HL-60/S4 treated with retinoic acid at 250 ng/mL for 4 days and 3 days (cell line): ENCODE results near the gene MED26.
"Not testable (repeated sequence)": the region's sequence is repeated elsewhere in the genome, so short reads cannot be mapped to it uniquely, and the experiment has no call there.

Experiments
- in situ Hi-C: fragments of 300-500 bp; cut with MboI; formaldehyde crosslinking; loops from 2 replicates; pipeline ENCODE4 v1.7.0; 2022; ENCODE audit warnings: low sequenced_read_pairs

Gene MED26, protein sequence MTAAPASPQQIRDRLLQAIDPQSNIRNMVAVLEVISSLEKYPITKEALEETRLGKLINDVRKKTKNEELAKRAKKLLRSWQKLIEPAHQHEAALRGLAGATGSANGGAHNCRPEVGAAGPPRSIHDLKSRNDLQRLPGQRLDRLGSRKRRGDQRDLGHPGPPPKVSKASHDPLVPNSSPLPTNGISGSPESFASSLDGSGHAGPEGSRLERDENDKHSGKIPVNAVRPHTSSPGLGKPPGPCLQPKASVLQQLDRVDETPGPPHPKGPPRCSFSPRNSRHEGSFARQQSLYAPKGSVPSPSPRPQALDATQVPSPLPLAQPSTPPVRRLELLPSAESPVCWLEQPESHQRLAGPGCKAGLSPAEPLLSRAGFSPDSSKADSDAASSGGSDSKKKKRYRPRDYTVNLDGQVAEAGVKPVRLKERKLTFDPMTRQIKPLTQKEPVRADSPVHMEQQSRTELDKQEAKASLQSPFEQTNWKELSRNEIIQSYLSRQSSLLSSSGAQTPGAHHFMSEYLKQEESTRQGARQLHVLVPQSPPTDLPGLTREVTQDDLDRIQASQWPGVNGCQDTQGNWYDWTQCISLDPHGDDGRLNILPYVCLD

DNA sequence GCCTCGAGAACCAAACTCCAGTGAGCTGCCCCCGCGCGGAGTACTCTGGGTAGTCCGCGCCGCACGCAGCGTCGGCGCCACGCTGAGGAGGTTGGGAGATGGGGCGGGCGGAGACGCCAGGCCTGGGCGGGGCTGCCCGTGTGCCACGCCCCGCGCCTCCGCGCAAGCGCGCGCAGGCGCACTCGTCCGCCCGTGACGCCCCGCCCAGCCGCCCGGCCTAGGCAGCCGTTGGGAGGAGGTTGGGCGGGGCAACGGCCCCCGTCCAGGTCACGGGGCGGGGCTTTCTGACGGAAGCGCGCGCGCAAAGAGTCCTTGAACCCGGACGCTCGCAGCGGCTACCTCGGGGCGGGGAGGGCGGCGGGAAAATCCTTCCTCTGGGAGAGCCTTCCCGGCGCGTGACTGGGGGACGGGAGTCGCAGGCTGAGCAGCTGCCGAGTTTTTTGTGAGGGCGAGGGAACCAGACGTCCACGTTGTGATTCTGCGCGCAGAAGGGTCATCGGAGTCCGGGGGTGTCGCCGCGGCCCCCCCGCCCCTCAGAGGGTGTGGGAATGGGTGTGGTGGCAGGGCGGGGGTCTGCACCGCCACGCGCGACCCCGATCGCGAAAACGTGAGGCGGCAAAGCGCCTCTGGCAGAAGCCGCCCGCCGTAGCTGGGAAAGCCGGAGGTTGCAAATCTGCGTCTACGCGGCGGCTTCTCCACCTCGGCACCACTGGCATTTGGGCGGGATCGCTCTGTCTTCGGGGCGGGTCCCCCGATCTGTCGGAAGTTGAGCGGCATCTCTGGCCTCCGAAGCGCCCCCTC, at the start of gene MED26:
MED26 (minus strand) TSS at position 22 of the 801 bp plus-strand sequence. CDS start 261 bp downstream, outside the sequence.
- in situ Hi-C loops: no loop called here

DNA sequence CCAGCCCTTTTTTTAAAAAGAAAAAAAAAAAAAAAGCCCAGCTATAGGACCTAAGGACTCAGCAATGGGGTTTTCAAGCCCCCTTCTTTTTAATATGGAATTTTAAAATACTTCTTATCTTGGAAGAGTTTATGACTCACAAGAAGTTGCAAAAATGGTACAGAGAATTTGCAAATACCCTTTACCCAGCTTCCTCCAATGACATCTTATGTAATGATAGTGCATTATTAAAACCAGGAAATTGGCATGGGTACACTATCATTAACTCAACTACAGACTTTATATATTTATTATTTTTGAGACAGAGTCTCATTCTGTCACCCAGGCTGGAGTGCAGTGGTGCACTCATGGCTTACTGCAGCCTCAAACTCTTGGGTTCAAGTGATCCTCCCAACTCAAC, 49.1 kb upstream of the MED26 start:
- in situ Hi-C loops: no loop called here

DNA sequence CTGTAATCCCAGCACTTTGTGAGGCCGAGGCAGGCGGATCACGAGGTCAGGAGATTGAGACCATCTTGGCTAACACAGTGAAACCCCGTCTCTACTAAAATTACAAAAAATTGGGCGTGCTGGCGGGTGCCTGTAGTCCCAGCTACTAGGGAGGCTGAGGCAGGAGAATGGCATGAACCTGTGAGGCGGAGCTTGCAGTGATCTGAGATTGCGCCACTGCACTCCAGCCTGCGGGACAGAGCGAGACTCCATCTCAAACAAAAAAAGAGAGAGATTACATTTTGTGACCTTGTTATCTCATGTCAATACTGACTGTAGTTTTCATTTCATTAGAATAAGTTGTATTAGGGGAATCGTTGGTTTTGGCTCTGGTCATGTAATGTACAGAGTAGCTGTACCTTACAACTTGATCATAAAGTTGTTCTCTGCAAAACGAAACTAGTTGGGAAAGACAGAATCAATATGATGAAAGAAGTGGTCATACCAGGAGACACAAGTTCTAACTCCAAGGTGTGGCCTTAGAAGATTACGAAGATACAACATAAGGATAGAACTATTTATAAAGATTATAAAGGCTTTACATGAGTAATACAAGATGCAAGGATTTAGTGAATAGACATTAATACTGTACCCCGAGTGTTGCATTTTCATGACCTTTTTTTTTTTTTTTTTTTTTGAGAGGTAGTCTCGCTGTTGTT, 48.2 kb upstream of the MED26 start:
- in situ Hi-C loops: no loop called here

DNA sequence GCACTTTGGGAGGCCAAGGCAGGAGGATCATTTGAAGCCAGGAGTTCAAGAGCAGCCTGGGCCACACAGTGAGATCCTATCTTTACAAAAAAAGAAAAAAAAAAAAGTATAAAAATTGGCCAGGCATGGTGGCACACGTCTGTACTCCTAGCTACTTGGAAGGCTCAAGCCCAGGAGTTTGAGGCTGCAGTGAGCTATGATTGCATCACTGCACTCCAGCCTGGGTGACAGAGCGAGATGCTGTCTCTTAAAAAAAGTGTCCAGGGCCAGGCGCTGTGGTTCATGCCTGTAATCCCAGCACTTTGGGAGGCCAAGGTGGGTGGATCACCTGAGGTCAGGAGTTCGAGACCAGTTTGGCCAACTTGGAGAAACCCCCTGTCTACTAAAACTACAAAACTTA, 45.8 kb upstream of the MED26 start:
- in situ Hi-C loops: not testable (repeated sequence)

DNA sequence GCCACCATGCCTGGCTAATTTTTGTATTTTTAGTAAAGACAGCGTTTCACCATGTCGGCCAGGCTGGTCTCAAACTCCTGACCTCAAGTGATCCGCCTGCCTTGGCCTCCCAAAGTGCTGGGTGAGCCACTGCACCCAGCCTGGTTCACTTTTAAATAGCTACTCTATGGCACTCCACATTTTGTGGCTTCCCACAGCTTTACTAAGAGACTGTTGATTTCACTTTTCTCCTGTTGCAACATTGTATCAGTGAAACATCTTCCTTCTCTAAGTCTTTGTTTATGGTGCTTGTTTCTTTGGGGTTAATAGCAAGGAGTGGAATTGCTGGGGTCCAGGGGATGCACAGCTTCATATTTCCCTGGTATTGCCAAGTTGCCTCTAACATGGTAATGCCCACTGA, 45.2 kb upstream of the MED26 start:
- in situ Hi-C loops: no loop called here

DNA sequence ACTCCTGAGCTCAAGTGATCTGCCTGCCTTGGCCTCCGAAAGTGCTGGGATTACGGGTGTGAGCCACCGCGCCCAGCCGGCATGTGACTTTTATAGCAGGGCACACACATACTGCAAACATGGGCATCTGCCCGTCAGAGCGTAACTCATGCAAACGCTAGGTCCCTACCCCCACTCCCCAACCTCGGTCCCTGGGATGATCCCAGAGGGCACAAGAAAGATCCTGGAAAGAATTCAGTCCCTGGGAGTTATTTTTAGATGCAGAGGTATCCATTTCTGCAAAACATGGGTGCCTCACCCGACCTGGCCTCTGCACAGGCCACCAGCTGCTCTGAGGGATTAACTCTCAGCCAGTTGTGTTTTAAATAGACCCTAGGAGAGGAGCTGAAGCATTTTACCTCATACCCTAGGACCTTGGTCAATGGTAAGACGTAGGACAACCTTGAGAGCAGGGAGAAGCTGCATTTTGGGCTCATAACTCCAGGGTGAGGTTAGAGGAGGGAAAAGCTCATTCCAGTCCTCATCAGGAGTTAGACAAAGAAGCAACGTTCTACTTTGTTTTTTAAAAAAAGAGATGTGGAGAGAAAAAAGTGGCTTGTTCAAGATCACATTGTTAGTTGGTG, 43.8 kb upstream of the MED26 start:
- in situ Hi-C loops: no loop called here

DNA sequence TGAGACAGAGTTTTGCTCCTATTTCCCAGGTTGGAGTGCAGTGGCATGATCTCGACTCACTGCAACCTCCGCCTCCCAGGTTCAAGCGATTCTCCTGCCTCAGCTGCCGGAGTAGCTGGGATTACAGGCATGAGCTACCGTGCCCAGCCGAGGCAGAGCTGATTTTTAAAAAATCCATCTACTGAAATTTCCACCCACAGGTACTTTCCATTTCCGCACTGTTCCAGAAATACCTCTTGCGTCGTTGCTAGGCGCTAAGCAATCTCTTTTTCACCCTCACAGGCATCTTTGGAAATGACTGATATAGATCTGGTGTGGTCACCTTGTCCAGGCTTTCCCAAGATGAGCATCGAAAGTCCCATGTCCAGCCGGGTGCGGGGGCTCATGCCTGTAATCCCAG, 42.3 kb upstream of the MED26 start:
- in situ Hi-C loops: no loop called here

DNA sequence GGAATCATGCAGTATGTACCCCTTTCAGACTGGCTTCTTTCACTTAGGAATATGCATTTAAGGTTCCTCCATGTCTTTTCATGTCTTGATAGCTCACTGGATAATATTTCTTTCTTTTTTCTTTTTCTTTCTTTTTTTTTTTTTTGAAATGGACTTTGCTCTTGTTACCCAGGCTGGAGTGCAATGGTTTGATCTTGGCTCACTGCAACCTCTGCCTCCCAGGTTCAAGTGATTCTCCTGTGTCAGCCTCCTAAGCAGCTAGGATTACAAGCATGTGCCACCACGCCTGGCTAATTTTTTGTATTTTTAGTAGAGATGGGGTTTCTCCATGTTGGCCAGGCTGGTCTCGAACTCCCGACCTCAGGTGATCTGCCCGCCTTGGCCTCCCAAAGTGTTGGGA, 40.7 kb upstream of the MED26 start:
- in situ Hi-C loops: not testable (repeated sequence)

DNA sequence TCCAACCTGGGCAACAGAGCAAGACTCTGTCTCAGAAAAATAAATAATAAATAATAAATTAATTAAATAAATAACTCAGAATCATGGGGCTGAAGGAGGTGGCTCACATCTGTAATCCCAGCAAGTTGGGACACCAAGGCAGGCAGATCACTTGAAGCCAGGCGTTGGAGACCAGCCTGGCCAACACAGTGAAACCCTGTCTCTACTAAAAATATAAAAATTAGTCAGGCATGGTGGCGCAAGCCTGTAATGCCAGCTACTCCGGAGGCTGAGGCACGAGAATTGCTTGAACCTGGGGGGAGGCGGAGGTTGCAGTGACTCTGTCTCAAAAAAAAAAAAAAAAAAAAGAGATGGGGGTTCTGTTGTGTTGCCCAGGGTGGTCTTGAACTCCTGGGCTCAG, 40.2 kb upstream of the MED26 start:
- in situ Hi-C loops: no loop called here

DNA sequence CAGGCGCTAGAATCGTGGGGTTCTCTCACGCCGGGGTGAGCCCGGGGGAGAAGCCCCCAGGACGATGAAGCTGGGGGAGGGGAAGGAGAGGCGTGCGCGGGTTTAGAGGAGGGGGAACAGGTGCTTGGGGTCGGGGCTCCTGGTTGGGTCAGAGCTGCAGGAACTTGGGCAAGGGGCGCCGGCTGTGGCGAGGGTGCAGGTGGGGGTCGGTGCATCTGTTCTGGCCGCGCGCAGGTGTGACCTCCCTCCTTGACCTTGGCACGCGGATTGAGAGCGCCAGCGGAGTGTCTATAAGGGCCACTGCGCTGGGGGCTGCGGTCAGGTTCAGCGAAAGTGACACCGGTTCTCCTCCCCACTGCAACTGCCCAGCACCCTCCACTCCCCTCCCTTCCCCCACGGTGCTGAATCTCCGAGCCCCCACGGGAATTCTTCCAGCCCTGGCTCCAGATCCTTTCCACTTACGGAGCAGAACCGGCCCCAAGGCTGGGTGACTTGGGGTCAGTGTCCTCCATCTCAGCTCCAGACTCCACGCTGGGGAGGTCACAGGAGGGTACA, 33.6 kb upstream of the MED26 start:
- in situ Hi-C loops: no loop called here

DNA sequence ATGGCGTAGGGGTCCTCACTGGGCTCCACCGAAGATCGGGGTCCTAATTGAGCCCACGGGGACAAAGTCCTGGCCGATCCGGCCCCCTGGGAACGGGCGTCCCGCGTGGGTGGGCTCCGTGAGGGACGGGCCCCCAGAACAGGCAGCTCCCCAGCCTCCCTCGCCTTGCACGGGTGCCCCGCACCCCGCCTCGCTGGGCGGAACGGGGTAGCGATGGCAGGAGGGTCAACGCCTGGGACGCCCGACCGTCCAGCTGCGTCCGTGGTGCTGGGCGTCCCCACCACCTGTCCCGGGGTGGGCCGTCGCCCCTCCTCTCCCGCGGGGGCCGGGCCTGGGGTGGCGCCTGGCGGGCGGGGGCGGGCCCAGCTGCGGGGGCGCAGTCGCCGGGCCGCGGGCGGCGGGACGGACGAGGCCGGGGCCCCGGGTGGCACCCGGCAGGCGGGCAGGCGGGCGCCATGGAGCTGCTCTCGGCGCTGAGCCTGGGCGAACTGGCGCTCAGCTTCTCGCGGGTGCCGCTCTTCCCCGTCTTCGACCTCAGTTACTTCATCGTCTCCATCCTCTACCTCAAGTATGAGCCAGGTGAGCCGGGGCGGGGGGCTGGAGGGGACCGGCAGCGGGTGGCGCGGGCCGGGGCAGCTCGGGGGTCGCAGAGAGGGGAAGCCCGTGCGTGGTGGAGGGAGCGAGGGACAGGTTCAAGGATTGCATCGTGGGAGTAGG, 32.9 kb upstream of the MED26 start, which contains the start of gene TMEM38A:
TMEM38A (plus strand) TSS at position 377 of the 717 bp plus-strand sequence; CDS start at position 456, 79 bp downstream.
- in situ Hi-C loops: no loop called here

DNA sequence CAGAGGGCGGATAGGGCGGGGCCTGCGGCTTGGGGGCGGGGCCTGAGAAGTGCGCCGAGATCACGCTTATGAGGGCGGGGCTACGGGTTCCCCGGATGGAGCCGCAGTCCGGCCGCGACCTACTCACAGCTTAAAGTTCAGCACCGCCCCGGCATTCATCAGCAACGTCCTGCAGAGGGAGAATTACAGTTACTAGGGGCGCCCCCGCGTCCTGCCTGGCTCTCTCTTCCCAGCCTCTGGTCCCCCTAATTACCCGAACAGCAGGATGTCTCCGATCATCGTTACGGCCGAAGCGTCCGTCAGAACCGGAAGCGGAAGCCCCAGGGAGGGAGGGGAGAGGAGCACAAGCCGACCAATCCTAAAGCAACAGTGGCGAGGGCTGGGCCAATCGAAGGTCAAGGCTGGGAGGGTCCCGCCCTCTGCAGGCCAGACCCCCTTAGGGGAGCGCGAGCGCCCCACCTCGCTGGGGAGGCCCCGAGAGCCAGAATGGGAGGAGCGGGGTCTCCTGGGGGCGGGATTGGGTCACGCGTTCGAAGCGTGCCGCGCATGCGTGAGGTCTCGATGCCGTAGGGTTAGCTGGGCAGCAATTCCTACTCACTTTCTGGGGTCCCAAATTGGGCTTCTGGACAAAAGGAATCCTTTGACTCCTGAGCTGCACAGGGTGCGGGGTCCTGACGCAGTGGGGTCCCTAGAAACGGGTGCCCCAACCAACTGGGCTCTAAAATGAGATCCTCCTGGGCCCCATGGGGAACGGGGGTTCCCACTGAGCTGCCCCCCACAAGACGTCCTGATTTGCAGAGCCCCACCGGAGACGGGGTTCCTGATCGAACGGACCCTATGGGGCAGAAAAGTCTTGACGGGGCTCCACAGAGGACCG, 32.1 kb upstream of the MED26 start, which contains the start of gene SMIM7:
SMIM7 (minus strand) TSS at position 313 of the 877 bp plus-strand sequence; CDS start at position 279, 34 bp downstream.
- in situ Hi-C loops: no loop called here

DNA sequence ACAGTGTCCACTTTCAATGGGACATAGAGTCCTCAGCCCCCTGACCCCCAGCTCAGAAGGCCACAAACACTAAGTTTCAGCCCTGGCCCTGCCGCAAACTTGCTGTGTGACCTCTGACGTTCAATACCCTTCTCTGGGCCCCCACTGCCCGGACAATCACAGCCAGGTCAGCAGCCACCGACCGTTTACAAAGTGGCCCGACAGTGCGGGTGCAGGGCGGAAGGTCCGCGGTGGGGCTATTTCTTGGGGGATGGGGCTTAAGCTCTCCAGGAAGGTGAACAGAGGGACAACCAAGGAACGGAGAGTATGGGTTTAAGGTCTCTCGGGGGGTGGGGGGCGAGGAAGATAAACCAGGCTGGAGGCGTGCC, 31.4 kb upstream of the MED26 start:
- in situ Hi-C loops: no loop called here

DNA sequence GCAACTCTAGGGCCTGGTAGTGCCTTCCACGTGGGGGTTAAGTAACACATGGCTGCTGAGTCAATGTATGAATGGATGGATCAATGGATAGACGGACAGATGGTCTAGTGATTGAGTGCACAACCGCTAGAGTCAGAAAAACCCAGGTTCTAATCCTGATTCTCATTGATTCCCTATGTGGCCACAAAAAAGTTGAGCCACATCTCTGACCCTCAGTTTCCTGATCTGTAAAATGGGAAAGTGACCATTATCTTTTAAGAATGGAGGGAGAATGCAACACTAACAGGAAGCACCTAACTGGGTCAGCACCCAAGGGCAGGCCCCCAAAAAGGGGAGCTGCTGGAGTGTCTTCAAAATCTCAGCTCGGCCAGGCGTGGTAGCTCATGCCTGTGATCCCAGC, 29.4 kb upstream of the MED26 start:
- in situ Hi-C loops: no loop called here

DNA sequence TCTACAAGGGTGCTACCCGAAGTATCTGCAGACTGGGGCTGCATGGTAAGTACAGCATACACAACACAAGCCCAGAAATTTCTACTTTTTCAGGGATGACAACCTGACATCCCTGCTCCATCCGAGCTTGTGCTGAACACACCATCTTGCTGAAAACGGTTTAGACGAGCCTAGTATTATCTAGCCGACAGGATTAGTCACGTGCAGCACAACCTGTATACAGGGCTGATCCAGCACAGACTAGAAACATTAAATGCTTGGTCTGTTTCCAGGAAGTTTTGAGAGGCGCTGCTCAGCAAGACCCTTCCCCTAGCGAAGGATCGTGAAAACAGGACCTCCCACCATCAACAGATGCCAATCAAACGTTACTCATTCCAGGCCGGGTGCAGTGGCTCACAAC, 27.7 kb upstream of the MED26 start:
- in situ Hi-C loops: no loop called here

DNA sequence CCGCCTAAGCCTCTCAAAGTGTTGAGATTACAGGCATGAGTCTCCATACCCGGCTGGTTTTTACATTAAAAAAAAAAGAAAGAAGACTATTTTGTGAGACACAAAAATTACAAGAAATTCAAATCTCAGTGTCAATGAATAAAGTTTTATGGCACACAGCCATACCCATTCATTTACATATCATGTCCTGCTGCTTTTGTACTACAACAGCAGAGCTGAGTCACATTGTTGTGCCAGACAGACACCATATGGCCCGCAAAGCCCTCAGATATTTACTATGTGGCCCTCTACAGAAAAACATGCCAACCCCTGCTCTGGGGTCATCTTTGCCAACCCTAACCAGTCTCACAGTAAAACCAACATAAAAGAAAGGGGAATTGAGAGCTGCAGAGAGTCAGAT, 26.6 kb upstream of the MED26 start:
- in situ Hi-C loops: no loop called here

DNA sequence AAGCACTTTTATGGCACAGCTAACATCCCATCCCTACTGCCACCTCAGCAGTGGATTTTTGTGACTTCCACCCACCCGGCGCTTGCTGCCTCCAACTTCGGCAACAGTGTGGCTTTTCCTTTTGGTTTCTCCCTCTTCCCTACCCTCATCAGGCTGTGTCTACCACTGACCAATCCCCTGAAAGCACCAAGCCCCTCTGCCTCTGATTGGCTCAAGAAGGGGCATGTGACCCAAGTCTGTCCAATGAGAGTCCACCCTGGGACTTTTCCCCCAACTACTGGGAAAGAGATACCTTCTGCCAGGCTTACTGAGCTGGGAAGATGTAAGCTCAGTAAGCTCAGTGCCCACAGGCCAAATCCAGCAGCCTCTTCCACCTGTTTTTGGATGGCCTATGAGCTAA, 26.1 kb upstream of the MED26 start:
- in situ Hi-C loops: no loop called here

DNA sequence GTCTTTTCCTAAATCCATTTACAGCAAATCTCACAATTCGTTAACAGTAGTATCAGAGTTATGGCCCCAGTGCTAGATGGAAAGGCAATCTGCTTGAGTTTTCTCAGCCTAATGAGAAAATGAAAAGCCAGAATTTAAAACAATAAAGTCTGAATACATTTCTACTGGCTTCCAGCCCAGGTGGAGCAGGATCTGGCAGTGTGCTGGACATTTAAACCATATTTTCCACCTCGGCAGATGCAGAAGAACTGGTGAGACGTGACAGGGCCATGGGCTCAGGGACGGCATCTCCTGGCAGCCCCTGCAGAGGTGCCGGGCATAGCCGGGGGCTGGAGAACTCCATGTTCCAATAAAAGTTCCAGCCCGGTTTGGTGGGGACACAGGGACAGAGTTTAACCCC, 24.9 kb upstream of the MED26 start:
- in situ Hi-C loops: no loop called here
